Glomerular visceral epithelial cell (primary cell): ENCODE data around the gene BEX4.

Source experiments
- DNase-seq: peaks from one replicate; pipeline ENCODE4 v3.0.0-alpha.2; 2016; ENCODE audit errors: extremely low spot score

The BEX4 gene

DNA sequence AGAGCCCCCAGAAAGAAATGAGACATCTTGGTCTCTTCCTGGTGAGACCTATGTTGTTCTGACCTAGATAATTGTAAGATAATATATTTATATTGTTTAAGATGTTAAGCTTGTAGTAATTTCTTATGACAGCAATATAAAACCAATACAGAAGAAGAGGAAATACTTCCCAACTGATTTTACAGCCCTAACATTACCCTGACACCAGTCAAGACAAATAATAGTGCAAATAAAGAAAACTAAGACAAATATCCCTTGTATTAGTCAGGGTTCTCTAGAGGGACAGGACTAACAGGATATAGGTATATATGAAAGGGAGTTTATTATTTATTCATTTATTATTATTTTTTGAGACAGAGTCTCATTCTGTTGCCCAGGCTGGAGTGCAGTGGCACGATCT lies 21.4 kb downstream of the BEX4 start:
- DNase-seq: no peak

DNA sequence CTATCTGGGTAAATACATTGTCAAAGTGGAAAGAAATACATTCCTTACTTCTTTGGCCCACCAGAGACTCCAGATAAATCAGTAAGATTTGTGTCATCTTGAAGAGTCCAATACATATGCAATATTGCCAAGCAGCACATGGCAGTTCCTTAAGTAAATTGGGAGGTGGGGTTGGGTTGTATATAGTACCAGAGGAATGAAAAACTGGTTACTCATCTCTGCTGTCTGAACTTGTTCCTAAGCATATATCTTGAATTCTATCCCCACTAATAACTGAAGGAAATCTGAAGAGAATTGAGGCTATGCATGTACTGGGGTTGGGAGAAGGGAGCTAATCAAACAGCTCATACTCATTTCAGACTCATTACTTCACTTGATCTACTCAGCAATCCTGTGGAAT lies 25.2 kb downstream of the BEX4 start:
- no peak for DNase-seq

DNA sequence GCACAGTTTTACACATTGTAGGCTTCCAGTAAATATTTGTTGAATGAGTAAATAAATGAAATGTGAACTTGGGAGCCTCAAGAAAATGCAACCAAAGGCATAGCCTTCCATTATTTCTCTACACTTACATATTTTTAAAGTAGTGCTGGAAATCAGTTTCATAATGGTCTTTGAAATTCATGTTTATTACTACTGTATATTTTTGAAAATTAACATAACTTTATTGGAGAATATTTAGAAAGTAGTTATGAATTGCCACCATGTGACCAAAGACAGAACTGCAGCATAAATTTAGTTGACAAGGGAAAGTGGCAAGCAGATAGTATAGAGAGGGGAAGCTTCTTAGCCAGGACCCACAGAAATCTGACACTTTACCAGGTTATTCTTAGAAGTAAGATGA lies 33.6 kb downstream of the BEX4 start:
- DNase-seq: peak; percentile 4

DNA sequence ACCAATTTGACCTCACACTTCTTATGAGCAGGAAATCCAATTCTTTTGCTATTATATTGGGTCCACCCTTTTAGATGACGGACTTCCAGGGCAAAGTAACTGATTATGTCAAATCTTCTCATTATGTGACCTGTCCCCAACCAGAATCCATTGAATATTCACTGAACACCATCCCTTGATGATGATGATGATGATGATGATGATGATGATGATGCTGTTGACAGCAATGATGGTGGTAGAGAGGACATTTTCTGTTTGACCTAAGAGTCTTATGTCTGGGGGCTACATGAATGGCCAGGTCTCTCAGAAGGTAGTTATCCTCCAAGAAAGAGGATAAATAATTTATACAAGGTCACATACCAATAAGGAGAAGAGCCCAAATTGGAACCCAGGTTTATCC lies 34.9 kb downstream of the BEX4 start:
- DNase-seq: no peak

DNA sequence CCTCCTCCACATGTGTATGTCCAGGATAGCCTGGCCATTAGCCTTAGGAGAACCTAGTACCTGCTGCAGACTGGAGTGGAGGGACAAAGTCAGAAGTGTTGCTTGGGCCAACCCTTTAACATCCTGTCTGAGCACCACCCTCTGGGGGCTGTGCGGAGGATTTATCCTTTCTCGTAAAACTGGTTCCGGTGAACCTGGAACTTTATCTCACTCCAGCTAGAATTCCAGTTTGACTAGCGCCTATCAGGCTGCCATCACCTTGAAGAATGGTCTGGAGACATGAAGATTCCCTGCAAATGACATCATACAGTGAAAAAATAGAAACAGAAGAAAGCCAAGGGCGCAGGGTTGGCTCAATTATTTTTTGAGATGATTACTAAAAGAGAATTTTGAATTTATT lies 36.1 kb downstream of the BEX4 start:
- DNase-seq: no peak

DNA sequence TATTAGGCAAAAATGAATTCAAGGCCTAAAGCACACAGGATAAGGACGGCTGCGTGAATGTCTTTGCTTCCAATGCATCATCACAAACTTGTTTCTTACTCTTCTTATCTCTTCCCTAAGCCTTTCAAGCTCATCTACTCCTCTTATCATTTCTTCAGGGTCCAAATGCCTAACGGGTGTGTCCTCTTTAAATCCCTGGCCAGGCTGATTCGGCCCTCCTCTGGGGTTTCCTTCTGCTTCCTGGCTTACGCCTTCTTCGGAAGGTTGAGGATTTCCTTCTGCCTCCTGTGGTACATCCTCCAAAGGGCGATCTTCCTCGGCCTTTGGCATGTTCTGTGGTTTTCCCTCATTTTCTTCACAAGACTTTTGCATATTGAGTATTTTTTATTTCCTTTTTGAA lies 38.7 kb downstream of the BEX4 start:
- peak; percentile 2 for DNase-seq

DNA sequence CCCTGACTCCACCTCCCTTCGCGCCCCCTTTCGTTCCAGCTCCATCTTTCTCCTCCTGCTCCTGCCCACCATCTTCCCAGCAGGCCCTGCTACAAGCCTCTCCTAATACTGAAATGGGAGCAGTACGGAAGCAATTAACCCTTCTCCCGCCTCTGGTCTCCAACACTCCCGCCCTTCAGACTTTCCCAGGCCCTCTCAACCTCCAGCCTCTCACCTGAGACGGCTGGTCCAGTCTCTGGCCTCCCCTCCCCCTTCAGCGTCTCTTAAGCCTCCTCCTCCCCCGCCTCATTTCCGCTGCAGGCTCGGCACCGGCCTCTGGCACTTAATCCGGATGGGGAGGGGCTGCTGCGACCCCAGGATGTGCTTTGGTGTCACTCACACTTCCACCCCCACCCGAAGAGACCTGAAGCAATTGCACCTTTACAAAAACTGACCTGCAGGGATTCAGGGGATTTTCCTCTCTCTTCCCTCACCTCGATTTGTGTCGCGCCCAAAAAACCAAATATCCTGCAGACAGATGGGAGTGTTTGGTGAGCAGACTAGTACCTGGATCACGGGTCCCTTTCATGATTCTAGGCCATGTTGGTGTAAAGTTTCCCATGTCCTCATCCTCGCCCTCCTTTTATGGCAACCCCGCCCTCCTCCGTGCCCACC lies 39.4 kb downstream of the BEX4 start:
- peak; percentile 48 for DNase-seq

DNA sequence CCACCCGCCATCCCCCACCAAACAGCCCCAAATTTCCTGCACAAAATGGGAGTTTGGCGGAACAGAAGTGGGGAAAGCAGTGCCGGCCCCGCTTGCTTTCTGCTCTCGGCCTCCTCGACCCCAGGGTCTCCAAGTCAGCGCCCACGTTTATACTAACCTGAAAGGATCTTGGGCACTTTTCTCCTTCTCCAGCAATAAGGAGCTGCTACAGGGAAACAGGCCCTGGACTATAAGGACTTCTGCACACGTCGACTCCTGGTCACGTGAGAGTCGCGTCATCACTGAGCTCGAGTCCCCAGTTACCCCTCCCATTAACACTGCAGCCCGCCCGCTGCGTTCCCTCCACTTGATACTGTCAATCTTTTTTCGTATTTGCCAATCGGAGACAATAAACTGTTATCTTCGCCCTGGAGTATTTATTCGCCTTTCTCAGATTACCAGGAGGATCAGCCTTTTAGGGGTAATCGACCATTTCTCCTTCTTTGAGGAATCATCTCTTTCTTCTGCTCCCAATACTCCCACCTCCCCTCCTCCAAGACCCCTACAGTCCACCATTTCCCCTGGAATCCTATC lies 40.1 kb downstream of the BEX4 start, which contains the start of gene TCEAL8:
TSS of gene TCEAL8 (minus strand) at position 235 of the 573 bp plus-strand sequence. CDS start 1,176 bp downstream, outside the sequence.
- DNase-seq: peak; percentile 63

DNA sequence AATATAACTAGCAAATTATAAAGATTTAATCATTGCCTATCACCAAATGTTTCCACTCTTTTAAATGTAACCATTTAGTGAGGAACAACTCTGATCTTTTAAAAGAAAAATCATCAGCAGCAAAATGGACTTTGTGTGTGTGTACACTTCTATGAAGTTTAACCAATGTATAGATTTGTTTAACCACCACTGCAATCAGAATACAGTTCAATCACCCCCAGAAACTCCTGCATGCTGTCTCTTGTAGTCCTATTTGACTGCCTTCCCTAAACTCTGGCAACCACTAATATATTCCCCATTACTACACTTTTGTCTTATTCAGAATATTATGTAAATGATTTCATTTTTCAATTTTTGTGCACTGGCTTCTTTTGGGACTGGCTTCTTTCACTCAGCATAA lies 41.7 kb downstream of the BEX4 start:
- no peak for DNase-seq

DNA sequence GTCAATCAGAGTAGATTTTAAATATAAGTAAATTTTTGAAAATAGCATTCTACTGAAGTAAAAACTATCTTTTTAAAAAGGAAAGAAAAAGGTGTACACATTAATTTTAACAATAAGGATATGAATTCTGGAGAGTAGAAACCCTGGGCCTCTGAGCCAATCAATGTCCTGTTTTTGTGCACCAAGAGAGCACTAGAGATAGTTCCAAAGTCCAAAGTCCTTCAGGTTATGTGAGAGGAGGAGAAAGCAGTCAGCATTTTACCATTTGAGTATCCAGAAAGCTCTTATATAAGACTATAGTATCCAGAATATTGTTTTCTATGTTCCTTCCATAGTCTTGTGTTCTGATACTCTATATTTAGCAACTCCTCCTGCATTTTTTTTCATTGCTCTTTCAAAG lies 43.4 kb downstream of the BEX4 start:
- DNase-seq: no peak
